22Rv1 (cell line): Measurements from ENCODE around the gene KCNK4.

ENCODE experiments used
- ZFX ChIP-seq: fragments of 450-650 bp; IDR thresholded peaks from 2 replicates; pipeline ENCODE4 v1.6.1; 2017; ENCODE audit warnings: antibody characterized with exemption, borderline replicate concordance
- TF ChIP-seq, protein P1 (sequence below): fragments of 450-650 bp; IDR thresholded peaks from 2 replicates; pipeline ENCODE4 v1.5.1; 2017; ENCODE audit warnings: mild to moderate bottlenecking

GRCh38 chr11:64276653-64277431 lies 14.3 kb upstream of the KCNK4 start:
- TF ChIP-seq, protein P1, sequence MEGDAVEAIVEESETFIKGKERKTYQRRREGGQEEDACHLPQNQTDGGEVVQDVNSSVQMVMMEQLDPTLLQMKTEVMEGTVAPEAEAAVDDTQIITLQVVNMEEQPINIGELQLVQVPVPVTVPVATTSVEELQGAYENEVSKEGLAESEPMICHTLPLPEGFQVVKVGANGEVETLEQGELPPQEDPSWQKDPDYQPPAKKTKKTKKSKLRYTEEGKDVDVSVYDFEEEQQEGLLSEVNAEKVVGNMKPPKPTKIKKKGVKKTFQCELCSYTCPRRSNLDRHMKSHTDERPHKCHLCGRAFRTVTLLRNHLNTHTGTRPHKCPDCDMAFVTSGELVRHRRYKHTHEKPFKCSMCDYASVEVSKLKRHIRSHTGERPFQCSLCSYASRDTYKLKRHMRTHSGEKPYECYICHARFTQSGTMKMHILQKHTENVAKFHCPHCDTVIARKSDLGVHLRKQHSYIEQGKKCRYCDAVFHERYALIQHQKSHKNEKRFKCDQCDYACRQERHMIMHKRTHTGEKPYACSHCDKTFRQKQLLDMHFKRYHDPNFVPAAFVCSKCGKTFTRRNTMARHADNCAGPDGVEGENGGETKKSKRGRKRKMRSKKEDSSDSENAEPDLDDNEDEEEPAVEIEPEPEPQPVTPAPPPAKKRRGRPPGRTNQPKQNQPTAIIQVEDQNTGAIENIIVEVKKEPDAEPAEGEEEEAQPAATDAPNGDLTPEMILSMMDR = no peak
- no peak for TF ChIP-seq ZFX
